NOMO-1 treated with dmso at 0.1 percent for 144 hours (cell line): ENCODE measurements around the gene KCNIP3.
"Not testable (repeated sequence)": the region's sequence is repeated elsewhere in the genome, so short reads cannot be mapped to it uniquely, and the experiment has no call there.

Experiments used
- DNase-seq: peaks from one replicate; lab custom pipeline; 2025; ENCODE audit not compliant: unreplicated experiment; lab: John Stamatoyannopoulos, UW

The KCNIP3 gene

DNA sequence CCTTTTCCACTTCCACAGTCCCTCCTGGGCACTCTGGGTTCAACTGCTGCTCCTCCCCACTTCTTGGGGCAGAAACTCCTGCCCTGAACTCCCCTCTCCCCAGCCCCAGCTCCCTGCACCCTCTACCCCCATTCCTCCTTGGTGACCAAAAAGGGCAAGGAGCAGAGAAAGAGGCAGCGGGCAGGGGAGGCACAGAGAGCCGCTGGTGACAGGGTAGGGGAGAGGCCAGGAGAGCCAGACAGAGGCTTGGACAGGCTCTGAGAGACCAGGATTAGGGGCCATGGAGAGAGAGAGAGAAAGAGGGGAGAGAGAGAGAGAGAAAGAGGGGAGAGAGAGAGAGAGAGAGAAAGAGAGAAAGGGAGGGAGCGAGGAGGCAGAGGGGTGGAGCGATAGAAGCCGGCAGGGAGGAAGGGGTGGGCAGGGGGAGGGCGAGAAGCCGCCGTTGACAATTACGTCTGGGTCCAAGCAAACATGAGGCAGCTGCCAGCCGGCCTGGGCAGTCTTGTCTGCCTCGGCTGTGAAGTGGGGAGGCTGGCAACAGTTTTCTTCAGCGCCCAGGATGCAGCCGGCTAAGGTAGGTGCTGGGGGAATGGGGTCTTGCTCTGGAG, at the start of gene KCNIP3:
KCNIP3 (plus strand) TSS at position 468 of the 608 bp plus-strand sequence; CDS start at position 560, 92 bp downstream.
- no peak for DNase-seq

- no peak for DNase-seq
Measured at GRCh38 chr2:95258271-95258670, 38.9 kb upstream of the KCNIP3 start.

- DNase-seq = peak; percentile 18
Measured at GRCh38 chr2:95260028-95261023, 36.8 kb upstream of the KCNIP3 start.

DNA sequence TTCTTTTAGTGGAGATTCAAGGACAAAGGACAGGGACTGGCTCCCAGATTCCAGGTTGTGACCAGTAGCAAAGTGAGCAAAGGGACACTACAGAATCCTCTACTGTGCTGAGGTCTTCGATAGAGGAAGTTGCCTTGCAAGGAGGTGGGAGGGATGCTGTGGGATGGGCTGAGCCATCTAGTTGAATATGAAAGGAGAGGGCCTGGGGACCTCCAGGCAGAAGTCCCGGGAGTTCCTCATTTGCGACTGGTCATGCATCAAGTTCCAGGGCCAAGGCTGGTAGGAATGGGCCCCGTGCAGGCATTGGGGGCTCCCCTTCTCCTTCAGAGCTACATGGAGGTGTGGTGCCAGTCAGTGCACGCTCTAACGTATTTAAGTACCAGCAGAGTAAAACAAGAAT, 35.5 kb upstream of the KCNIP3 start:
- DNase-seq = no peak

DNA sequence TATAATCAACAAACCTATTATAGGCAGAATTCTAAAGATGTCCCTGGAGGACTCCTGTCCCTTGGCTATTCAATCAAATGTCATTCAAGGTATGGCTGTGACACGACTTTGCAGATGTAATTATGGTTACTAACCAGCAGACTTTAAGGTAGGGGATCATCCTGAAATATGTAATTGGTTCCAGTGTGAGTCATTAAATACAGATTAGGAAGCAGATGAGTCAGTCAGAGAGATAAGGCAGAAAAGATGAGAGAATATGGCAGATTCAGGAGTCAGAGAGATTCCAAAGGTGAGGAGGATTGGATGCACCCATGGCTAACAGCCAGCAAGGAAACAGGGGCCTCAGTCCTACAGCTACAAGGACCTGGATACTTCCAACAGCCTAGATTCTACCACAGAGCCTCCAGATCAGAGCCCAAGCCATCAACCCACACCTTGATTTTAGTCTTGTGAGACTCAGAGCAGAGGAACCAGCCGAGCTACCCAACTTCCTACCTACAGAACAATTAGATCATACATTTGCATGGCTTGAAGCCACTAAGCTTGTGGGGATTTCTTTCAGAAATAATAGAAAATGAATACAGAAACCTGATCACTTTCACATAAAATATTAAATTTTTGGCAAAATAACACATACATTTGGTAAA, 34.1 kb upstream of the KCNIP3 start:
- no peak for DNase-seq

- DNase-seq = no peak
Measured at GRCh38 chr2:95264624-95265023, 32.5 kb upstream of the KCNIP3 start.

DNA sequence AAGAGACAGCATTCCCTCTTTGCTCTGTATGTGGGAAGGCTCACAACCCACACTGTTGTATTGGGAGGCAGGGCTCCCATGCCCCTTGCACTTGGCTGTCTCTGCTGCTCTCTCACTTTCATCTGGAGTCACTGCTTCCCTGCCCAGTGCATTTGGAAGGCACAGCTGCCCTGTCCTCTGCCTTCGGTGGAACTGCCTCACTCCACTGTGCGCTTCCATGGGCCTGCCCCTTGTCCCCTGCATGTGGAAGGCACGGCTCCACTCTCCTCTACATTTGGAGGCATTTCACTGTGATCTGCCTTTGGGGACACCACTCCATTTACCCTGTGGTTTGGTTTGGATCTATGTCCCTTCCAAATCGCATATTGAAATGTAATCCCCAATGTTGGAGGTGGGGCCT, 32.0 kb upstream of the KCNIP3 start:
- no peak for DNase-seq

DNA sequence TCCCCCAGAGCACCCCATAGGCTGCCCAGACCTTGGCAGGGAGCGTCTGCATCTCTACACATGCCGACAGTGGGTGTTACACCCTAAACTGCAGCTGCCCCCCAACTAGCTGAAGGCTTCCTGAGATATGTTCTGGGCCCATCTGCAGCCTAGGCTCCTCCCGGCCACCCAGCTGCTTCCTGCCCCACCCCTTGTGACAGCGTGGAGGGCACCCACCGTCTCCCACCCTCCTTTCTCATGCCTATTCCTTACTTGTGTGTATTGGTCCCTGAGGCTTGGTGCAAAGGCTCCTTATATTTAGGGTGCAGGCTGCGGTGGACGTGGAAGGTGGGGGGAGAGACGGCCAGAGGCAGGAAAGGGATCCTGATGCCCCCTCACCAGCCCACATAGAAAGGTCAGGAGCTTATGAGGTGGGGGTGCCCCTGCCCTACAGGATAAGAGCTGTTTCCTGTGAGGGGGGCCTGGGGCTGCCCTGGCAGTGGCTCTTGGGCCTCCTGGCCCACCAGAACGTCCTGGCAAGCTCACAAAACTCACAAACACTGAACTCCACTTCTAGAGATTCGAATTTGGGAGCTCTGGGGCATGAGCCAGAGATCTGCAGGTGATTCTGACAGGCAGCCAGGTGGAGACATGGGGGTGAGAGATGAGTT, 30.2 kb upstream of the KCNIP3 start:
- DNase-seq = no peak

DNA sequence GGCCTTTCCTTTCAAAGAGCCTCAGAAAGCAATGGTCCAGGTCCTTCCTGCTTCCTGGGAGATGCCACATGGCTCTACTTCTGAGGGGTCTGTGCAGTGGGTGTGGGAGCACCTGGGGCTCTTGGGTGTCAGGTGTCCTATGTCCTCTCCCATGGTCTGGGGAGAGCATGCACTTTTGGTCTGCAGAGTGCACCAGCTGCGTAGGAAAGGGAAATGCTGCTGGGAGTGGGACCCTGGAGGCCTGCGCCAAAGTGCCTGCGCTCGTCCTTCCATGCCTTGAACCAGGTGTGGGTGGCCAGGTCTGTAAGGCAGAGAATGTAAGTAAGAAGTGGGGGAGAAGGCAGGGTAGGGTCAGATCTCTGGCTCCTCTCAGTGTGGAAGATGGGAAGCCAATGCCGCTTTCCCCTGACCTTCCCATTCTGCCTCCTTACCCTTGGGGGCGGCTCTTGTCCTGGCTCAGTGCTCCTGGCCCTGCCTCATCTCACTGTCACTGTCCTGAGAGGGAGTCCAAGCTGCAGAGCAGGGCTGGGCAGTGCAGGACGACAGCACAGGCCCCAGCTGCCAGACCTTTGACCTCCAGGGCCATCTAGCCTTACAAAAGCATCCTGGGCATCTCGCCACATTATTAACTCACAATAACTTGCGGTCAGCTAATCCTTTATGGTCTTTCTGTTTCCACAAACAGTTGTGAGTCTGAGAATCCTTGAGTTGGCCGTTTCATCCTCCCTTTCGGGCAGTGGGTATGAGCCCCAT, 29.5 kb upstream of the KCNIP3 start:
- no peak for DNase-seq

GRCh38 chr2:95268211-95269035, 28.7 kb upstream of the KCNIP3 start:
- DNase-seq = no peak

DNA sequence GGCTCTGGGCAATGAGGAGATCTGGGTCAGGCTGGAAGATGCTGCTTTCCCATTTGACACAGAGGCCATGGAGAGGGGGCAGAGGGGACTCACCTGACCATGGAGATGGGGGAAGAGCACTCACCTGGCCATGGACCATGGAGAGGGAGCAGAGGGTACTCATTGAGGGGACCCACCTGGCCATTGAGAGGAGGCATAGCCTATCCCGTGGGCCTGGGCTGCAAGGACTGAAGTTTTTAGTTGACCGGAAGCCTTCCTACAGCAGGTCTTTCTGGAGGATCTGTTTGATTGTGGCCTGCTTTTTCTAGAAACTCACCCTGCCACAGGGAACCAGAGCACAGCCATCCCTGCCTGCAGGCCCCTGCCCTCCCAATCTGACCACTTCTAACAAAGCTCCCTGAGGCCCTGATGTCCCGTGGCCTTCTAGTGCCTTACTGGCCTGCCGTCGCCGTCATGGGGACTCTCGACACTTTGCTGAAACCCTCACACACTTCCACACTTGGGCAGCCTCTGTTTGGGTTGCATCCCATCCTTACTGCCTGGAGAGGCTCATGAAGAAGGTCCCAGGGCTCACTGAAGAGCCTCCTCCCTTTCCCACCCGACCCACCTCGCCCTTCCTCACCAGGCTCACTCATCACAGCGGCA, 28.0 kb upstream of the KCNIP3 start:
- DNase-seq = no peak

GRCh38 chr2:95269745-95270144, 27.4 kb upstream of the KCNIP3 start:
- not testable (repeated sequence) for DNase-seq

GRCh38 chr2:95270541-95271081, 26.5 kb upstream of the KCNIP3 start:
- DNase-seq = no peak

DNA sequence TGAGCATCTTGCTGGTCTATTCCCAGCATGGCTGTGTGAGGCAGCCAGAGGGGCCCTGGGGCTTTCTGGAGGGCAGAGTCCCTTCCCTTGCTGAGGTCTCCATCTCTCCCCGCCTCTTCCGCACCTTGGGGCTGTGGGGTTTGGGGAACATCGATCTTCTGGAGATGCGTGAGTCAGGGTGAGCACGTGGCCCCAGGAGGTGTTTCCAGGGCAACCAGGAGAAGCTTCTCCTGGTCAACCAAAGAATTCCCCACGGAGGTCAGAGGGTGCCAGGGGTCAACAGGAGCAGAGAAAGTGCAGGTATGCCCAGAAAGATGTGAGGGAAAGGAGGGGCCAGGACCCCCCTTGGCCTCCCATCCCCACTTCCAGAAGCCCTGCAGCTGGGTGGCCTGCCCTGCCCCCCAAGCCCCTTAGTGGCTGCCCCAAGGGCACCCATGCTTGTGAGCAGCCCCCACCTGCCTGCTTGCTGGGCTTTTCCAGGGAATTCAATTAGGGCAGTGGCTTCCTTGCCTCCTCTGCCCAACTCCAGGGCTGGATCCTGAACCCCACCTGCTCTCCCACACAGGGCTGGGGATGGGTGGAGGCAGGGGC, 25.7 kb upstream of the KCNIP3 start:
- no peak for DNase-seq

DNA sequence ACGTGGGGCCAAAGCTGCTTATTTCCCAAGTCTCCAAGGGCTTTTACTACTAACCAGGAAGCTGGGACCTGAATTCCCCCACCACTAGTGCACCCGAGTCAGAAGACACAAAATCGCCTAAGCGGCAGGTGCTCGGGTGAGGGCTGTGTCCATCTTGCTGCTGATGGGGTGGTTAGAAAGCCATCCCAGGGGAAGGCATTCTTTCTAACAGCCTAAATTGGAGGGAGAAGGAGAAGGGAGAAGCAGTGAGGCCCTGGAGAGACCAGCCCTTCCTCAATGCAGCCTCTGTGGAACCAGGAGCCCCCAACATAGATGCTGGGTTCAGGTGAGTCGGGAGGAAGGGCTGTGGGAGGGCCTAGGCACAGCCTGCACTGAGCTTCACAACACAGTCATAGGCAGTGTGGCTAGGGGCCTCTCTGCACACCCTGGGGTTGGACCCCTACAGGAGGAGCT, 24.8 kb upstream of the KCNIP3 start:
- DNase-seq = no peak

- no peak for DNase-seq
Measured at GRCh38 chr2:95272781-95273180, 24.4 kb upstream of the KCNIP3 start.

DNA sequence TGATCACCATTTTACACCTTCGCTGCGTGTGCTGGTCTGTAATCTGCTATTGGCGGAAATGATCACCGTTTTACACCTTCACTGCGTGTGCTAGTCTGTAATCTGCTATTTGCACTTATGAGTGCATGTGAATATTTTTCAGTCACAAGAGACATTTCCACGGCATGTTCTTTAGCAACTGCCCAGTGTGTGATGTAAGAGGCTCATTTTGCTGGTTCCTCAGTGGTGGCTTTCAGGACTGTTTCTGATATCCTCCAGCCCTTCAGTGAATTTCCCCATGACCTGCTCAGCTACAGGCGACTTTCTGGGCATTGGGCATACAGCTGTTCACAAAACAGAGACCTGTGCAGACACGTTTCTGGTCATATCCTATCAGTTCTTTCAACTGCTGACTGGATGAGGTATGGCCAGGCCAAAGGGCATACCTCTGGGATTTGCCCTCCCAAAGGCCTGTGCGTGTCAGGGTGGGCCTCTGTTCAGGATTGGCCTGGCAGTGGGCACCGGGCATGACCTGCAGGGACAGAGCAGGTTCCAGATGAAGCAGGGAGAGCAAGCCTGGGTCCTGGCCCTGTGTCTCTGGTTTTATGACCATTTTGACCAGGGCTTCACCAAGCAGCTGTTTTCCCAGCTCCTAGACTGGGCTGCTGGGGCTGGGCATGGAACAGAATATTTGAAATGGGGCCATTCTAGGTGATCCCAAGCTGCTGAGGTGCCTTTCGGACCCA, 23.4 kb upstream of the KCNIP3 start:
- DNase-seq = no peak
